Measurements from ENCODE around the gene SLC5A8.
"Not testable (repeated sequence)": the region's sequence is repeated elsewhere in the genome, so short reads cannot be mapped to it uniquely, and the experiment has no call there.

Gene SLC5A8

GRCh38 chr12:101166866-101167265 lies 43.2 kb downstream of the SLC5A8 start:
- DNase-seq: no peak

GRCh38 chr12:101165319-101165718 lies 44.7 kb downstream of the SLC5A8 start:
- no peak for DNase-seq

DNA sequence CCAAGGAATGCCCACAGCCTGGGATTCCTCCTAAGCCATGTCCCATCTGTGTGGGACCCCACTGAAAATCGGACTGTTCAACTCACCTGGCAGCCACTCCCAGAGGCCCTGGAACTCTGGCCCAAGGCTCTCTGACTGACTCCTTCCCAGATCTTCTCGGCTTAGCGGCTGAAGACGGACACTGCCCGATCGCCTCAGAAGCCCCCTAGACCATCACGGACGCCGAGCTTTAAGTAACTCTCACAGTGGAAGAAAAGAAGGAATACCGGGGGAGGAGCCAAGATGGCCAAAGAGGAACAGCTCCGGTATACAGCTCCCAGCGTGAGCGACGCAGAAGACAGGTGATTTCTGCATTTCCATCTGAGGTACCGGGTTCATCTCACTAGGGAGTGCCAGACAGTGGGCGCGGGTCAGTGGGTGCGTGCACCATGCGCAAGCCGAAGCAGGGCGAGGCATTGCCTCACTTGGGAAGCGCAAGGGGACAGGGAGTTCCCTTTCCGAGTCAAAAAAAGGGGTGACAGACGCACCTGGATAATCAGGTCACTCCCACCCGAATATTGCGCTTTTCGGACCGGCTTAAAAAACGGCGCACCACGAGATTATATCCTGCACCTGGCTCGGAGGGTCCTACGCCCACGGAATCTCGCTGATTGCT lies 64.1 kb downstream of the SLC5A8 start:
- DNase-seq: not testable (repeated sequence)

DNA sequence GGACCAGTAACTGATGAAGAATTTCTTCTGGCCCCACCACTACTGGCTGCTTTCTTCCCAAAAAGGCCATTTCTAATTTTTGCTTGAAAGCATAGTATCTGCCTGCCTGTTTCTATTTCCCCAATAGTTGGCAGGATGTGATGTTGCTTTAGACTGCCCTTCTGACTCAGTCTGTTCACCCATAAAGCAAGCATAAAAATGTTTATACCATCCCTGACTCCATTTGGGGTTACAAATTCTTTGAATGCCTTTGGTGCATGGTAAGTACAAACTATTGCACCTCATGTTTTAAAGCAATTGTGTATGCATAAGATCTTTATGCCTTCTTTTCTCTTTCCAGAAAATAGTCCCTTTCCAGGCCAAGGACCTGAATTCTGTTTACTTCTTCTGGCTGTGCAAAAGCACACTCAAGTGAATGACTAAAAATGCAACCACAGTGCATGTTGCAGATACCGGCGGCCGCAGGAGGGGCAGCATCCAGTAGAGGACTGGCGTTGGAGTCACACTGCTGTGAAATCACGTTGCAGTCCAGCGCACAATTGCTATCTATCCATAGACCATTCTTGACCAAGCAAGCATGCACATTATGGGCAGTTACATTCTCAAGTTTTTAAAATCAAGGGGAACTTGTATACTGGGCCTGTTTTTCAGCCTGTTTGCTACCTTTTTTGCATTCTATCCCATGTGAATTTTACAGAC lies 82.4 kb downstream of the SLC5A8 start:
- no peak for DNase-seq

DNA sequence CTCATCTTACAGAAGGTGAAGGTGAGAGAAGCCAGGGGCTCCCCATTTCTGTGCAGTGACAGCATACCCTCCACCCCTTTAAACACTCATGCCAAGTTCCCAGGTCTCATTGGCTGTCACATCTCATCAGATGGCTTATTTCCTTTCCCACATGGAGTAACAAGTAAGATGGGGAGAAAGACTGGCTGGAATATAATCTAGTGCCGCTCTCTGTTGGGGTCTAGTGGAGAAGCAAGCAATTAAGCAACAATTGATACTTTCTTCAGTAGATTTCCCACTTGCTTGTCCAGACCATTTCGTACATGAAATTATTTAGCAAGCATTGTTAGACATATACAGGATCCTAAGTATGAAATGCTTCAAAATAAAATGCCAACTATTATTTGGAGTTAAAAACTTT lies 92.2 kb downstream of the SLC5A8 start:
- DNase-seq: no peak

- peak; percentile 21 for DNase-seq
Observed at GRCh38 chr12:101116911-101117310, 93.1 kb downstream of the SLC5A8 start.

GRCh38 chr12:101115326-101115725 lies 94.7 kb downstream of the SLC5A8 start:
- no peak for DNase-seq

DNA sequence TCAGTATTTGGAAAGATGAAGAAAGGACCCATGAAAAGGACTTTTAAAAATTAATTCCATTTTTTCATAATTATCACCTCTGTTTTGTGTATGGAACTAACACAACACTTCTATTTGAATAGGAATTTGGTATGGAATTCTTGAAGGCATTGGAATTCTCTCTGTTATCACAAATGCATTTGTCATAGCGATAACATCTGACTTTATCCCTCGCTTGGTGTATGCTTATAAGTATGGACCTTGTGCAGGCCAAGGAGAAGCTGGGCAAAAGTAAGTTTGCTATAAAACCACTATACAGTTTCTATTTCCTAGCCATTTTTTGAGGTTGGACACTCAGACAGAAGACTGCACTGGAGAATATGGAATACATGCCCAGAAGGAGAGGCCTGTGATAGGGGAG lies 98.6 kb downstream of the SLC5A8 start:
- no peak for DNase-seq

- DNase-seq: no peak
Observed at GRCh38 chr12:101110866-101111265, 99.2 kb downstream of the SLC5A8 start.

DNA sequence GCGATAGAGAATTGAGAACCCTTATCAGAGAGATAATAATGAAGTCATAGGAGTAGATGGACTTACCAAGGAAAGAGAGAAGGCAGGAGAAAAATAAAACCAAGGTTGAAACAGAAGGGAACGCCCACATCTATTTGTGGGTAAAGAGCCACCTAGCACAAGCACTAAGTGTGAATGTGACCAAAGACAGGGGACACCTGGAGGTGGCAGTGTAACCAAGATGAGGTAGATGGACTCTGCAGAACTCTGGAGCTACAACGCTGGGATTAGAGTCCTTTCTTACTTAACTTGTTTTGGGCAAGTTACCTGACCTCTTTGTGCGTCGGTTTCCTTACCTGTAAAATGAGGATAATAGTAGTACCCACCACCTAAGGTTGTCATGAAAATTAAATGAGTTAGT lies 101.9 kb downstream of the SLC5A8 start:
- DNase-seq: no peak

DNA sequence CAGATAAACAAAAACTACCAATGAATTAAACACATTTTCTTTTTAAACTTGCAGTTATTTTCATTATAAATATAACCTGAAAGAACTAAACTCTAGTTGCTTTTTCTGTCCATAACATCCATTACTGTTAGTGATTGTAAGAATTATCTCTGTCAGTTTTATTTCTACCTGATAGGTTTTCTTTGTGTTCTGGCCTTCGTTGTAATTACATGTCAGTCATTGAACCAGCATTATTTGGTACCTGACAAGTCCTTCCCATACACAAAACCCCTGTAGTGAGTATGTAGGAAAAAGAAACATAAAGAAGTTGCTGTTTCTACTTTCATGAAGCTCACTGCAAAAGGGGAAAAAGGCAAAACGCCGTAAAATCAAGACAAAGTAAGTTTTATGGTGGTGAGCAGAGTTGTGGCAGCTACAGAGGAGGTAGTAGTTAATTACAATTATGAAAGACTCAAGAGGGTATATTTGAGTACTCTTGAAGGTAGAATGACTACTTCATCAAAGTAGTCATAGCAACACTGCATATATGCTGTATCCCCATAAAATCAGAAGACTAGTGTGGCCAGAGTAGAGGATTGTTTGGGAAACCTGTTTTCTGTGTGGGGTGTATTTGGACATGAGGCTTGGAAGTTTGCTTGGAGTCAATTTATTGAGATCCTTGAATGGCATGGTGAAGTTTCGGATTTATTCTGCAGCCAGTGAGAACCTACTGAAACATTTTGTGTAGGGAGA lies 102.8 kb downstream of the SLC5A8 start:
- DNase-seq: no peak

All from femur (tissue), 1 donor.